ENCODE measurements around the gene PRKAG3.

The PRKAG3 gene

DNA sequence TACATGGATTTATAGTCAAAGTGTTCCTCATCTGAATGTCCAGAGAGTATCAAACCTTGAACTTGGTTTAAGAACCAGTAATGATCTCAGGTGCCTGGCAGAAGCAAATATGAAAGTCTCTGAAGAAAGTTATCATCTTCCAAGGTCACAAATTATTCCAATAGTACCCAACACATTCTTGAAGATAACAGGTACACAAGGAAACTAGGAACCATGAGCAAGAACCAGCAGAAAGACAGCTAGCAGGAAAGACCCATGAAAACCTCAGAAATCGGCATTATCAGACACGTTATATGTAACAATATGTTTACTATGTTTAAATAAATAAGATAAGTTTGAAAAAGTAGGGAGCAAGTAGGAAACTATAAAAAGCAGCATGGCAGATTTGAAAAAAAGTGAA is 5.9 kb upstream of the PRKAG3 start:
- DNase-seq: no peak

DNA sequence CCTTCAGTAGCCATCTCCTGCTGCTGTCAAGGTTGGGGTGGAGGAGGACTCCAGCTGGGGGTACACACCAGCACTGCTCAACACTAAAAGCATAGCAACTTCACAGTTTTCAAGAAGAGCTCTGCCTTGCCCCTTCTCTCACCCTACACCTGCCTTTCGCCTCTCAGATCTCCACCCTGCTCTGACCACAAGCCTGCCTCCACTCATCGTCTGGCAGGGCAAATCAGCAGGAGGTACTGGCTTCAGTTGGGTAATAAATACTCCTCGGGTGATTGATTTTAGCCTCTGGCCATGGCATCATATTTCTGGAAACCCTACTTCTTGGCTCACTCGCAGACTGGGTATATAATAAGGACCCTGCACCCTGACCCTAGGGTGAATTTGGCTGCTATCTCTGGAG is 3.1 kb upstream of the PRKAG3 start:
- no peak for DNase-seq

DNA sequence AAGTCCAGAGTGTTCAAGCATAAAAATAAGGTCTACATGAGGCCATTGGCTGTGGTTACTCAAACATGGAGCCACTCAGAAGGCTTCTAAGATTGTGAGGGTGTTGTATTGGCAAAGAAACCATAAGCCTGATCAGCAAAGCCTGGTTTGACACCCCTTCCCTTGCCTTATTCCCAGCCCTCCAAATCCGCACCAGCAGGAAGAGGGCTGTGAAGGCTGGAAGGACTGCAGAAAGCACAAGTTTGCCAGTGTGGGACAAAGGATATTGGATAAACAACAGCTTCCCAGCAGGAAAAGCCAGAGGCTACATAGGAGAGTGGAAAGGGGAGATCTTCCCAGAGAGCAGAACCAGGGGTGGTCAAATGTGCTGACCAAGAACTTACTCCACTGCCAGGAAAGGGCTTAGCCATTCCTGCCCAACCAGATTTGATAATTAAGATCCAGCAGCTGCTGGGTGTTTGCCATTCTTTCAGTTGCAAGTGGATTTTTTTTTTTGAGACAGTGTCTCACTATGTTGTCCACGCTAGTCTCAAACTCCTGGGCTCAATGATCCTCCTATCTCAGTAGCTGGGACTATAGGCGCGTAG is 1.5 kb upstream of the PRKAG3 start:
- no peak for DNase-seq

DNA sequence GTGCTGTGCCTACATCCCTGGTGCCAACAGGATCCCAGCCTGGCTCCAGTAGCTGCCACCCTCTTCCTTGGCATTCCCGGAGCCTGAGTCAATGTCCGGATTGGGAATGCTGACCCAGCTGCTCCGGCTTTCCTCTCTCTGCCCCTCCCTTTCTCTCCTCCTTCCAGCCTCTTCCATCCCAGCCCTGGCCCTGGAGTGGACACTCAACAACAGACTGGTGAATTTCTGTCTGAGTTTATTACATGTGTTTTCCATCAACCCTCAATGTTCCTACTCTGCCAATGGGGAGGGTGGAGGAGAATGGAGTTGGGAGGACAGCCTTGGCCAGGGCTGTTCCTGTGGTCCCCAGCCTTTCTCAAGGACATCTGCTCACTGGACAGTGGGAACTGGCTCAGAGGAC is 917 bp upstream of the PRKAG3 start:
- DNase-seq: no peak

DNA sequence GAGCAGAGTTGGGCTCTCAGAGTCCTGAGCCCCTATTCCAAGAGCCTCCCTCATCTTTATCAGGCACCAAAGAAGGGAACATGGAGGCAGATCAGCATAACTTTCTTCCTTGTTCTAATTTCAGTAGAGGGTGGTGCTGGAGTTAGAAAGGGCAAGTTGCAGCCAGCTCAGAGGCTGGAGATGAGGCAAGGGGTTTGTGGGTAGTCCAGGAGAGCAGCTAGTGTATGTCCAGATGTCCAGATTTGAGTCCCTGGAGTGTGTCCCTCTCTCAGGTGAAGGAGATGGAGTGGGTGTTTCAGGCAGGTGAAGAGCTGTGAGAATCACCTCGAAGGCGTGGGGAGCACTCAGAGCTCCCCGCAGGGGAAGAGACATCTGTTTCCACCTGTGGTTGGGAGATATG is 478 bp upstream of the PRKAG3 start:
- DNase-seq: no peak

DNA sequence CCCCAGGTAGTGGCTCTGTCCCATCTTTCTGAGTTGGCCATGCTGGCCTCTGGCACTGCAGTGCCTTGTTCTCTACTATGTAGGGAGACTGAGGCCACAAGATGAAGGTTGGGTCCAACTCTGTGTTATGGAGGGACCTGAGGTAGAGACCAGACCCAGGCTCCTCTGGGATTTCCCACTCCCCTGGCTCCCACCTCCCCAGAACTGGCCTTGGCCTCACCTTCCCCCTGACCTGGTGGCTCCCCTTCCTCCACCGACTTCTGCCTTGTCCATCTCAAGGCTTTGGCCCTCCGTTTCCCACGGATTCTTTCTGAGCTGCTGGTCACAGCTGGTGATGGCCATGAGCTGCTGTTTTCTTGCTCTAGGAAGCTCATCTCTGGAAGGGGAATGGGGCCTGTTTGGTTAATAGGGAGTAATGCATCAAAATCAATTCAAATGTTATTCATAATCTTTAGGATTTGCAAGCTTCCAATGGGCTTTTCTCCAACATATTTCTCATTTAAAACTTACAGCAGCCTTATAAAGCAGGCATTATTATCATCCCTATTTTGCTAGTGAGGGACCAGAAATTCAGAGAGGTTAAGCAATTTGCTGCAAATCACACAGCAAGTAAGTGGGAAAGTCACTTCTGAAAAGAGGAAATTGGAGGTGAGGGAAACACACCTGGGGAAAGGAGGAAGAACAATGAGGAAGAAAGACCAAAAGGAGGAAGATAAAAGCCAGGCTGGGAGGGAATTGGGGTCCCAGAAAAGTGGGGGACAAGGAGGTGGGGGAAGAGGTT is 887 bp downstream of the PRKAG3 start:
- no peak for DNase-seq

DNA sequence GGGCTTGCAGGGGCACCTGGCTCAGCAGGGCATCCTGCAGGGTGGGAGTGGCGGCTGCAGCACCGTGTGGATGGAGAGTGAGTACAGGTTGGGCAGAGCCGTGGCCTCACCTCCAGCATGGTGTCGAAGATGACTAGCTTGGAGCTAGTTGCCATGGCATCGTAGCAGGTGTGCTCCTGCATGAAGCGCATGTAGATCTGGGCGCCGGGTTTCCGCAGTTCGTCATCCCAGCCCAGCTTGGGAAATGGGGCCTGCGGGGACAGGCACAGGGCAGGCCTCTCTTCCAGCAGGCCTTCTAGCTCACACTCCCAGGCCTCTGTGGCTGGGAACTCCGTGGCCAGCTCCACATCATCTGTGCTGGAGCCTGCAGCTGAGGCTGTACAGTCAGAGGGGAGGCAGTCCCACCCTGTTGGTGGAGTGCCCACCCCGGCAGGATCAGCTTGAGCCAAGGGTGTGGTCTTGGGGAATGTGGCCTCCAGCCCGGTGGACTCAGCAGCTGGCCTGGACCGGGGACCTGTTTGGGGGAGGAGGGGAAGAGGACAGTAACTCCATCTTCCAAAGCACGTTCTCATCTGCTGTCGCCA is 1.6 kb downstream of the PRKAG3 start:
- DNase-seq: no peak

DNA sequence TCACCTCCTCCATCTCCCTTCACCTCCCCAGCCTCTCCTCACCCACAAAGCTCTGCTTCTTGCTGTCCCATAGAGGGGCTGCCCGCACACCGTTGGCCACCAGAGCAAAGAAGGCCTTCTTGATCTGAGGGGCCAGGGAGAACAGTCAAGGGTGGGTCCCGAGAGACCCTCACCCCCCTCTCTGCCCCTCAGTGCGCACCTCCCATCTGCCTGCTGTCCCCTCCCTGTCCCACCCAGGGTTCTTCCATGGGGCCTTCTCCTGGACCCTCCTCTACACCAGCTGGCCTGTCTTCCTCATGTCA is 3.2 kb downstream of the PRKAG3 start:
- DNase-seq: no peak

DNA sequence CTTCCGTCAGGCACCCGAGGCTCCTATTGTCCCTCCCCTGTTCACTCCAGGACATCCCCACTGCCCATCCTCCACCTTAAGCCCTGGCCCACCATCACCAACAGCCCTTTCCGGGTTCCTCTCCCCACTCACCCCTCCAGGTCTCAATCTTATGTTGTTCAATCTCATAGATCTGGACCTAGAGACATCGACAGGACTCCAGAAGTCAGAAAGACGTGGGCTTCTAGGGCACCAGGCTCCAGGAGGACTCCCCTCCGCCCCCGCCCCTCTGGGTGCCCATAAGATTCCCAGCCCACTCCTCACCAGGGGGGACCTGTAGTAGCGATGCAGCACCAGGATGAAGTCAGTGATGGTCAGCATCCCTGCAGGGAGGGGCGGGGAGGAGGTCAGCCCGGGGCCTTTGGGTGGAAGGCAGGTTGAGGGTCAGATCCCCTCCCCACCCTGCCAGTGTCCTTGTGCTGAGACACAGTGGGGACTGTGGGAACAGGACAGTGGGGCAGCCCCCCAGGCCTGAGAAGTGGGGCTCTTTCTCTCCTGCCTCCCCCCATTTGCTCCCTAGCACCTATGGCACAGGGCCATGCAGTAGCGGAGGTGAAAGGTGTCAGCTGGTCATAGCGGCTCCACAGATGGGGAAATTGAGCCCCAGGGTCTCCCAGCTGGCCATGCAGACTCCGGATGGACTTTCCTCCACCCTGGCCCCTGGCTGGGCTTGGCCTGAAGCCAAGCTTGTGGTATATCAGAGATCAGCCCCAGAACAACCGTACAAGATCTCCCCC is 3.7 kb downstream of the PRKAG3 start:
- no peak for DNase-seq

DNA sequence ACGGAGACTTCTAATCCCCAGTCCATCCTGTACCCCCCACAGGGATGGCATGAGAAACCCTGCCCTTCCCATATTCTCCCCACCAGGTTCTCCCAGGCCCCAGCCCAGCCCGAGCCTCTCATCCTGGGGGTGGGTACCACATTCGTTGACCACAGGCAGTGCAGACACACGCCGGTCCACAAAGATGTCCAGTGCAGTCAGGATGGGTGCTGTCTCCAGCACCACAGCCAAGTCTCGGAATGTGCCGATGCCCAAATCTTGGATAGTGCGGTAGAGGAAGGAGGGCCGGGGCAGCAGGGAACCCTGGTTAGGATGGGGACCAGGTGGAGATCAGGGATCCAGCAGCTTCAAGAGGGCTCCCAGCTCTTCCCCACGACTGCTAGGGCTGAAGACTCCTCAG is 4.8 kb downstream of the PRKAG3 start:
- DNase-seq: no peak

DNA sequence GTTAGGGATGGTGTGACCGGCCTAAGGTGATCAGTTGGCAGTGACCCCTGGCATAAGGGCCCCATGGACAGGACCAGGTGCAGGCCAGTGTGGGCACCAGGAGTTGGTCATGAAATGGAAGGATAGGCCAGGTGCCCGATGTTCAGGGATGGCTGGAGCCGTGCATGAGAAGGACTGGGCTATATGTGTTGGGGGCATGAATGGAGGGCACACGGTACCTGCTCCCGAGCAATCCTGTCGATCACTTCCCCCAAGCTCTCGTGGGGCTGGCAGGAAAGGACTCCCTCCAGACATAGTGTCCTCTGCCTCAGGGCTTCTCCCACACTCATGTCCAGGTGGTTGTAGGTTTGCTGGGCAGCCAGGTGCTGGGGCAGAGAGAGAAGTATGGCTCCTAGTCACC is 7.6 kb downstream of the PRKAG3 start:
- DNase-seq: no peak

DNA sequence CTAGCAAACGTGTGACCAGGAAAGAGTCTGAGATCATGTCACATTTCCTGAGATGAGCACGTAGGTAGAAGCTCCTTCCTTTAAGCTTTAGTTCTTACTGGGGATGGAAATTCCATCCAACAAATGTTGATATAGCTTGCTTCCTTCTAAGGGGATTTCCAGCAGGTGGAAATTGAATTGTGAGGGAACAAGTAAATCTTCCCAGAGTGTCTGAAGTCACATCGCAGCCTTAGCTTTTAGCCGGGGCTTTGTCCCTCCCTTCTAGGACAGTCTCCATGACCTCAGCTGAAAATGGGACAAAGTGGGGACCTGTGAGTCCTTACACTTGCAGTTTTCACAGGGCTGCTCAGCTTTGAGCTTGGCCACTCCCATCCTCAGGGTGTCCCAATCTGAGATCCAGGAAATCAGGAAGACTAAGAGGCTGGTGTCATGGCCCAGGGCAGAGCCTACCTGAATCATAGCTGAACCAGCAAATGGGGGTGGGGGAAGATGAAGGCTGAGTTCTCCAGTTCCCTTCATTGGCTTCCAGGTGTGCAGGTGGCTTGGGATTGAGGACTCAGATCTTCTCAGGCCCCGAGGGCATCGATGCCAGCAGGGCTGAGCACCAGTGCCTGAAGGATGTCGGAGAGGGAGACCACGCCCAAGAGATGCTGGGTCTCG is 8.3 kb downstream of the PRKAG3 start:
- DNase-seq: no peak

DNA sequence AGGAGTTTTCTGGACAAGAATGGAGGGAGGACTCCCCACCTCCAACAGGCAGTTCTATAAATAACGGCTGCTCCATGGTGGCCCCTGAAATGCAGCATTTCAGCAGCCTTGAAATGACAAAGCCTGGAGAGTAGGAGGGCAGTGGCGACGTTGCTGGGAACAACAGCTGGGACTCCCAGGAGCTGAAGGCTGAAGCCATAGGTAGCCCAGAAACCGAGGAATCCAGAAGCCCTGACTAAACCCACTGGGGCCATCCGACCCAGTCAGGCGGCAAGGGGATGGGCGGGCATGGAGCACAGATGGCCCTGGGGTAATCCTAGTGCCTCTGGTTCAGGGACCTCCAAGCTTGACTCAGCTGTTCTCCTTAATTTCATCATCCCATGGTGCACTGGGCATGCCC is 9.0 kb downstream of the PRKAG3 start:
- no peak for DNase-seq

DNA sequence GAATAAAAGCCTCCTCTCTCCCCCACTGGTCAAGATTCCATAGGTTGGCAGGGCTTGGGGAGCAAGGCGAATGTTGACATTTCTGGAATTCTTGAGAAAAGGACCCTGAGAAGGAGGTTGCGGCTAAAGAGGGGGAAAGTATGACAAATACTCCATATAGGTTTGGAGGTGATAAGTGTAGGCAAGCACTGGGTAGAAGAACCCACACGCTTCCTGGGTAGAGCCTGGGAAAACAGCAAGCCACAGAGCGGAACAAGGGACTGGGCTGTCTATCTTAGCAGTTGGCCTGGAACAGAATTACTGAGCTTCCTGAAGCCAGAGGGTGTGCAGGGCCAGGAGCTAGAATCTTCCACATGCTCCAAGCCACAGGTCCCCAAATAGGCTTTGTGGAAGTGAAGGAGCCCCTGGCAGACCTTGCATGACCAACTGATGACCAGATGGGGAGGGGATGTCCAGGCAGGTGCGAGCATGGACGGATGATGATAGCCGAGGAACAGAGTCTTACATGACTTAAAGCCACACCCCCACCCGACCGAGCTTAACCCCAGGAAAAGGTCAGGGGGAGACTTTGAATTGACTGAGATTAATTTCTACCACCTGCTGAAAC is 9.9 kb downstream of the PRKAG3 start:
- no peak for DNase-seq

DNA sequence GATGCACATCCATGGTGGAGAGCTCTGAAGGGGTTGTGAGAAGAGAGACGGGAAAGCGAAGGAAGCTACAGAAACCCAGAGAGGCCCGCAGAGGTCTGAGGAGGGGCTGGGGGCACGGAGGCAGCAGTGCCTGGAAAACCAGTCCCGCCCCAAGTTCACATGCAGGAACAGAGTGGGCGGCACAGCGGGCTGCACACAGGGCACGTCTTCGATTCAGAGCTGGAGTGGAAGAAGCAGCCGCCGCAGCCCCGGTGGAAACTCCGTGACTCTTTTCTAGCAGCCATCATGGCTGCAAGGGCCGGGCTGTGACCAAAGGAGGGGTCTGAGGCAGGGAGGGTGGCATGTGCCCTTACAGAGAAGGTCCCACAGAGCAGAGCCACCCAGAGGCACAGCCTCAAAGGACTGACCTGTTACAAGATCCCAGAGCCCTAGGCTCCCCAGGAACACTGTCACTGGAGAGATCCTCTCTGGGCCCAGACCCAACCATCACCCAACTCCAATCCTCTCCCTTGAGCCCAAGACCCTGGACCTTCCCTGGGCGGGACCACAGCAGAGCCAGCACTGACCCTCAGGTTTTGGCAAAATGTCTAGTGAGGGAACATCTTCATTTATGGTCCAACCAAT is 10.7 kb downstream of the PRKAG3 start:
- no peak for DNase-seq

DNA sequence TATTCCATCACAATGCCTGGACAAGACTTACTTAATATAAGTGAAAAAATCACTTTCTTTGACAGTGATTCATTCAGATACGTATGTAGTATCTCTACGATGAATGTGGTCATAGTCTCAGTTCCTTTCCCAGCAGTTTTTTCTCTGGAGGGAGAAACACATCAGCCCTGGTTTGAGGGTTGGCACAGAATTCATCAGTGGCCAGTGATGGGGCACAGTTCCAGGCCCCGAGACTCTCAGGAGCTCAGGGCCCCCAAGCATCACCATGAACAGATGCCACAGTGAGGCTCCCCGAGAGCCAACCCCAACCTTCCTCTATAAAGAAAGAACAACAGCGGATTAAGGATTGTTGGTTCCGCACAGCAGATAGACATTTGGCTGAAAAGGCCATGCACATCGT is 12.5 kb downstream of the PRKAG3 start:
- DNase-seq: no peak

DNA sequence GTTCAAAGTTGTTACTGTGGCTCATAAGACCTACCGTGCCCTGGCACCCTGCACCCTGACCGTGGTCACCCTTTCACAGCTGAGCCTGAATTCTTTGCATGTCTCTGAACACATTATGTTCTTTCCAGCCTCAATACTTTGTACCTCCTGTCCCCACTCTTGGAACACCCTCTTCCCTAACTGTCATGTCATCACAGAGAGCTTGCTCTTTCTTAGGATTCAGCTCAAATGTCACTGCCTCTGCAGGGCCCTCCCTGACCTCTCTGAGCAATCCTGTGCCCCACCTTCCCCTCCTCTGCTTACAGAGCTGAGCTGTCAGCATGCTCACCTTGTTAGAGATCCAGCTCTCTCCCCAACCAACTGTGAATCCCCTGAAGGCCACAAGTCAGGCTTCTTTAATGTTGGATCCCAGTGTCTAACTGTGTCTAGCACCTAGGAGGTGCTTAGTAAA is 15.0 kb downstream of the PRKAG3 start:
- DNase-seq: no peak

DNA sequence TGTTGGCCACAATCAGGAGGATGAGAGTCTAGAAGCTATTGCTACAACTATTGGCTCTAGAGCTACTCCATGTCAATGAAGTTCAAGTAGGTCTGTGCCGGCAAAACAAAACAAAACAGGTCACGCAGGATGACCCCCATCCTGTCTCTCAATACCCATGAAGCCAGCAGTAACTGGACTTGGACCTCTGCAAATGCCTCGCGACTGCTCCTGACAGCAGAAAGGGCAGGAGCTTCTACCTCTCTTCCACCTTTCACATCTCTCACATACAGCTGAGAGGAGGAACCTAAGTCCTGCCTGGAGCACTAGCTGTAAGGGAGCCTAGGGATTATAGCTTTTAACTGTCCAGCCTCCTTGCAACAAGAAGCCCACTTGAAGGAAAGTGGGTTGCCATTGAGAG is 16.0 kb downstream of the PRKAG3 start:
- DNase-seq: no peak

DNA sequence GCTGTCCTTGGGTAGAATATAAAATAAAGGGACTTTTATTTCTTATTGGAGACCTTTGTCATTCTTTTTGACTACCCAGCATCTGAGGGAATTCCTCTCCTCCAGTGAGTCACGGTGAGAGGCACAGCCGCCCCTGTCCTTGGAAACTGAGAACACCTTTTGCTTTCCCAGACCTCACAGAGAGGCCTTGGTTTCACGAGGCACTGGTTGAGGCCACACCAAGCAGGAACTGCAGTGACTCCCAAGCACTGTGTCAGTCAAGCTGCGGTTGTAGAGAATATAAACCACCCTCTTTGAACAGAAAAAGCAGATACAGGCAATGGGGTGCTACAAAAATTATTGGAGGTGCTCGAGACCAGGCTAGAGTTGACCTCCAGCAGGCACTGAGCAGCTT is 16.4 kb downstream of the PRKAG3 start:
- no peak for DNase-seq

DNA sequence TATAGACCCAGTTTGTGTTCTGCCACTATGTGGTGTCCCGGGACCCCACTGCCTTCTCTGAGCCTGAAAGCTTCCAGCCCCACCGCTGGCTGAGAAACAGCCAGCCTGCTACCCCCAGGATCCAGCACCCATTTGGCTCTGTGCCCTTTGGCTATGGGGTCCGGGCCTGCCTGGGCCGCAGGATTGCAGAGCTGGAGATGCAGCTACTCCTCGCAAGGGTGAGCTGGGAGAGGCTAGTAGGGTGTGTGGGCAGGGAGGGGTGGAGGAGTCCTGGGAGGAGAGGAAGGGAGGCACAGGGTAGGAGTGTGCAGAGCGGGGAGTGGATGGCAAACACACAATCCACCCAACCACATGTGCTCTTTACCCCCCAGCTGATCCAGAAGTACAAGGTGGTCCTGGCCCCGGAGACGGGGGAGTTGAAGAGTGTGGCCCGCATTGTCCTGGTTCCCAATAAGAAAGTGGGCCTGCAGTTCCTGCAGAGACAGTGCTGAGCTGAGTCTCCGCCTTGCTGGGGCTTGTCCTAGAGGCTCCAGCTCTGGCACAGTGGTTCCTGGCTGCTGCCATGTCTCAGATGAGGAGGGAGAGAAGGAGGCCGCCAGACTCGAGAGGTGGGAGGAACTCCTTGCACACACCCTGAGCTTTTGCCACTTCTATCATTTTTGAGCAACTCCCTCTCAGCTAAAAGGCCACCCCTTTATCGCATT is 16.9 kb downstream of the PRKAG3 start:
- no peak for DNase-seq

DNA sequence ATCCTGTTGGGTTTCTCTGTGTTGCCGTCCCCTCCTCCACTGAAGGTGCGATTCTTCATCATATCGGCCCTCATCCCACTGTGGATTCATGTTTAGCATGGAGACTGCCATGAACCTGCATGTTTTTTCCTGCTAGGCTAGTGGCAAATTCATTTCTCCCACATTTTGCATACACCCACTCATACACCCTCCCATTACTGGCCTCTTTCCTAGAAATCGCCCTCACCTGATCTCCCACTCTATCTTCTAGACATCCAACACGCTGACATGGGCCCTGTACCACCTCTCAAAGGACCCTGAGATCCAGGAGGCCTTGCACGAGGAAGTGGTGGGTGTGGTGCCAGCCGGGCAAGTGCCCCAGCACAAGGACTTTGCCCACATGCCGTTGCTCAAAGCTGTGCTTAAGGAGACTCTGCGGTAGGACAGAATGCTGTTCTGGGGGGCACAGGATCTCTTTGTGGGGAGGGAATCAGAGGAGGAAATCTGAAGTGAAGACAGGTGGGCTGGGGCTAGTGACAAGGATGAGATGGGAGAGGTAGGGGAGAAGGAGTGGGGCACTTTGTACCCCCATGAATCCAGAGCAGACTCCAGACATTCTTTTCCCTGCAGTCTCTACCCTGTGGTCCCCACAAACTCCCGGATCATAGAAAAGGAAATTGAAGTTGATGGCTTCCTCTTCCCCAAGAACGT is 17.7 kb downstream of the PRKAG3 start:
- no peak for DNase-seq
